Lung (tissue), 12 donors: Measurements from ENCODE around the gene TBC1D30. TPM values are rescaled to one million over a fixed set of nuclear protein-coding genes. Genes with fewer than 3 reads are reported as not detected.

Experiments used
- ATAC-seq: fragments of 200-7000 bp; cut with Tn5 transposase; one replicate; pipeline ENCODE4 v1.9.1; 2020; ENCODE audit warnings: moderate number of reproducible peaks; ENCODE audit not compliant: insufficient read depth, low FRiP score
- DNase-seq, 3 donors: peaks; one replicate each; pipeline ENCODE4 v3.0.0-alpha.2; 2013 to 2017
- H3K27ac ChIP-seq, 2 donors: one replicate each; pipeline ENCODE4 v1.5.1; 2013; ENCODE audit warnings: mild to moderate bottlenecking in 2 of 2, moderate library complexity in 2 of 2, control low read depth in 1 of 2, inconsistent platforms in 1 of 2, low read depth in 1 of 2, low read length in 1 of 2
- H3K27me3 ChIP-seq, 3 donors: one replicate each; pipeline ENCODE4 v1.5.1; 2013; ENCODE audit warnings: low read length in 2 of 3; ENCODE audit not compliant: control insufficient read depth in 3 of 3, insufficient read depth in 3 of 3
- H3K36me3 ChIP-seq, 4 donors: one replicate each; pipeline ENCODE4 v1.5.1; 2013; ENCODE audit warnings: low read length in 4 of 4, mild to moderate bottlenecking in 1 of 4, moderate library complexity in 1 of 4; ENCODE audit not compliant: control insufficient read depth in 4 of 4, insufficient read depth in 4 of 4
- H3K4me1 ChIP-seq, 5 donors: one replicate each; pipeline ENCODE4 v1.5.1; 2013; ENCODE audit warnings: low read length in 5 of 5, mild to moderate bottlenecking in 2 of 5, moderate library complexity in 1 of 5; ENCODE audit not compliant: control insufficient read depth in 5 of 5, insufficient read depth in 5 of 5
- H3K4me3 ChIP-seq: one replicate; pipeline ENCODE4 v1.5.1; 2013; ENCODE audit warnings: mild to moderate bottlenecking, control low read depth, moderate library complexity
- H3K9ac ChIP-seq, 2 donors: one replicate each; pipeline ENCODE4 v1.5.1; 2013; ENCODE audit warnings: low read length in 2 of 2, control low read depth in 1 of 2; ENCODE audit not compliant: insufficient read depth in 1 of 2
- H3K9me3 ChIP-seq, 4 donors: one replicate each; pipeline ENCODE4 v1.5.1; 2013; ENCODE audit warnings: low read length in 3 of 4, mild to moderate bottlenecking in 1 of 4, moderate library complexity in 1 of 4; ENCODE audit not compliant: control insufficient read depth in 4 of 4, insufficient read depth in 3 of 4
- CTCF ChIP-seq: IDR thresholded peaks from 2 replicates; pipeline ENCODE4 v1.5.1; 2012; ENCODE audit warnings: mild to moderate bottlenecking; ENCODE audit errors: control extremely low read depth, extremely low read depth
- WGBS, 2 donors: extraction: QIAGEN DNeasy Blood & Tissue Kit; methylation state at CpG; one replicate each; pipeline ENCODE4 v1.1.7; 2013; 5-methylcytosine and 5-hydroxymethylcytosine counted together
- polyA plus RNA-seq, 2 donors: library from polyadenylated mRNA; stranded (reverse); fragments of 200-250 nt; gene quantifications; one replicate each; pipeline ENCODE4 v1.2.1, GENCODE V29; 2013
- total RNA-seq, 2 donors: library from RNA; depleted of rRNA in 1 of 2; stranded (reverse); fragments of >200 nt in 1 of 2; gene quantifications; one replicate each; pipeline ENCODE4 v1.2.1, GENCODE V29; 2014 to 2021
- donor health status: control.
- donor health status: control.
- donor health status: Bipolar disorder and iron deficiency.
- donor health status: healthy.
- donor health status: DM: yes; HTN: yes; CAD: no.

Gene TBC1D30
- total and polyA plus RNA-seq, 4 donors: 3.3 to 15.7 (median 10.2) TPM

- no peak for ATAC-seq
- no peak for DNase-seq
- Histone ChIP-seq H3K36me3 (no peaks in the 10 kb centered on the region), H3K27me3 (no peaks in the 10 kb centered on the region), H3K9ac (no peak overlapping the region), H3K4me1 (peaks cover 0 to 2% (median 0%) of the 10 kb centered on the region in 5 donors), H3K4me3 (no peak overlapping the region), H3K27ac (no peak overlapping the region), H3K9me3 (no peaks in the 10 kb centered on the region)
- TF ChIP-seq CTCF: no peak
Measured at GRCh38 chr12:64791036-64791435, 33.4 kb upstream of the TBC1D30 start.

GRCh38 chr12:64792128-64792527, 32.3 kb upstream of the TBC1D30 start:
- TF ChIP-seq CTCF: no peak
- 81 to 83% methylated on average over 1 of the region's 1 CpG for WGBS, 2 donors

GRCh38 chr12:64793610-64794009, 30.8 kb upstream of the TBC1D30 start:
- no peak for TF ChIP-seq CTCF
- WGBS, 2 donors: 59 to 62% methylated on average over 3 of the region's 3 CpGs
- no peak for DNase-seq
- Histone ChIP-seq H3K4me3 (no peak overlapping the region), H3K9me3 (no peaks in the 10 kb centered on the region), H3K27me3 (no peaks in the 10 kb centered on the region), H3K4me1 (peaks cover 0 to 2% (median 0%) of the 10 kb centered on the region in 5 donors), H3K36me3 (peaks cover 0 to 2% (median 0%) of the 10 kb centered on the region in 4 donors), H3K9ac (no peak overlapping the region), H3K27ac (no peak overlapping the region)
- no peak for ATAC-seq

More at GRCh38 chr12:64792128-64792527, 32.3 kb upstream of the TBC1D30 start:
- no peak overlapping the region for H3K9ac ChIP-seq
- DNase-seq: no peak
- H3K27me3 ChIP-seq: no peaks in the 10 kb centered on the region
- no peak overlapping the region for H3K4me3 ChIP-seq
- H3K36me3 ChIP-seq: no peaks in the 10 kb centered on the region
- no peak overlapping the region for H3K27ac ChIP-seq
- H3K9me3 ChIP-seq: no peaks in the 10 kb centered on the region
- peaks cover 0 to 2% (median 0%) of the 10 kb centered on the region in 5 donors for H3K4me1 ChIP-seq
- no peak for ATAC-seq

- no peak for TF ChIP-seq CTCF
- H3K4me3 ChIP-seq: no peak overlapping the region
- no peak overlapping the region for H3K27ac ChIP-seq
- 78 to 83% methylated on average over 3 of the region's 3 CpGs for WGBS, 2 donors
- no peaks in the 10 kb centered on the region for H3K27me3 ChIP-seq
- no peak overlapping the region for H3K9ac ChIP-seq
- peaks cover 0 to 2% (median 0%) of the 10 kb centered on the region in 5 donors for H3K4me1 ChIP-seq
- ATAC-seq (no peak), DNase-seq (no peak)
- H3K36me3 ChIP-seq: peaks cover 0 to 2% (median 0%) of the 10 kb centered on the region in 4 donors
- no peaks in the 10 kb centered on the region for H3K9me3 ChIP-seq
Measured at GRCh38 chr12:64794305-64794704, 30.1 kb upstream of the TBC1D30 start.
